Lung (tissue), 12 donors: ENCODE data around the gene GBP4. TPM values are rescaled to one million over a fixed set of nuclear protein-coding genes. Genes with fewer than 3 reads are reported as not detected.

Experiments used
- ATAC-seq: fragments of 200-7000 bp; cut with Tn5 transposase; one replicate; pipeline ENCODE4 v1.9.1; 2020; ENCODE audit warnings: moderate number of reproducible peaks; ENCODE audit not compliant: insufficient read depth, low FRiP score
- DNase-seq, 3 donors: peaks; one replicate each; pipeline ENCODE4 v3.0.0-alpha.2; 2013 to 2017
- H3K27ac ChIP-seq, 2 donors: one replicate each; pipeline ENCODE4 v1.5.1; 2013; ENCODE audit warnings: mild to moderate bottlenecking in 2 of 2, moderate library complexity in 2 of 2, control low read depth in 1 of 2, inconsistent platforms in 1 of 2, low read depth in 1 of 2, low read length in 1 of 2
- H3K27me3 ChIP-seq, 3 donors: one replicate each; pipeline ENCODE4 v1.5.1; 2013; ENCODE audit warnings: low read length in 2 of 3; ENCODE audit not compliant: control insufficient read depth in 3 of 3, insufficient read depth in 3 of 3
- H3K36me3 ChIP-seq, 4 donors: one replicate each; pipeline ENCODE4 v1.5.1; 2013; ENCODE audit warnings: low read length in 4 of 4, mild to moderate bottlenecking in 1 of 4, moderate library complexity in 1 of 4; ENCODE audit not compliant: control insufficient read depth in 4 of 4, insufficient read depth in 4 of 4
- H3K4me1 ChIP-seq, 5 donors: one replicate each; pipeline ENCODE4 v1.5.1; 2013; ENCODE audit warnings: low read length in 5 of 5, mild to moderate bottlenecking in 2 of 5, moderate library complexity in 1 of 5; ENCODE audit not compliant: control insufficient read depth in 5 of 5, insufficient read depth in 5 of 5
- H3K4me3 ChIP-seq: one replicate; pipeline ENCODE4 v1.5.1; 2013; ENCODE audit warnings: mild to moderate bottlenecking, control low read depth, moderate library complexity
- H3K9ac ChIP-seq, 2 donors: one replicate each; pipeline ENCODE4 v1.5.1; 2013; ENCODE audit warnings: low read length in 2 of 2, control low read depth in 1 of 2; ENCODE audit not compliant: insufficient read depth in 1 of 2
- H3K9me3 ChIP-seq, 4 donors: one replicate each; pipeline ENCODE4 v1.5.1; 2013; ENCODE audit warnings: low read length in 3 of 4, mild to moderate bottlenecking in 1 of 4, moderate library complexity in 1 of 4; ENCODE audit not compliant: control insufficient read depth in 4 of 4, insufficient read depth in 3 of 4
- CTCF ChIP-seq: IDR thresholded peaks from 2 replicates; pipeline ENCODE4 v1.5.1; 2012; ENCODE audit warnings: mild to moderate bottlenecking; ENCODE audit errors: control extremely low read depth, extremely low read depth
- WGBS, 2 donors: extraction: QIAGEN DNeasy Blood & Tissue Kit; methylation state at CpG; one replicate each; pipeline ENCODE4 v1.1.7; 2013; 5-methylcytosine and 5-hydroxymethylcytosine counted together
- polyA plus RNA-seq, 2 donors: library from polyadenylated mRNA; stranded (reverse); fragments of 200-250 nt; gene quantifications; one replicate each; pipeline ENCODE4 v1.2.1, GENCODE V29; 2013
- total RNA-seq, 2 donors: library from RNA; depleted of rRNA in 1 of 2; stranded (reverse); fragments of >200 nt in 1 of 2; gene quantifications; one replicate each; pipeline ENCODE4 v1.2.1, GENCODE V29; 2014 to 2021
- donor health status: control.
- donor health status: control.
- donor health status: Bipolar disorder and iron deficiency.
- donor health status: healthy.
- donor health status: DM: yes; HTN: yes; CAD: no.

GBP4 gene
- total and polyA plus RNA-seq, 4 donors = 13.5 to 24.1 (median 17.5) TPM

DNA sequence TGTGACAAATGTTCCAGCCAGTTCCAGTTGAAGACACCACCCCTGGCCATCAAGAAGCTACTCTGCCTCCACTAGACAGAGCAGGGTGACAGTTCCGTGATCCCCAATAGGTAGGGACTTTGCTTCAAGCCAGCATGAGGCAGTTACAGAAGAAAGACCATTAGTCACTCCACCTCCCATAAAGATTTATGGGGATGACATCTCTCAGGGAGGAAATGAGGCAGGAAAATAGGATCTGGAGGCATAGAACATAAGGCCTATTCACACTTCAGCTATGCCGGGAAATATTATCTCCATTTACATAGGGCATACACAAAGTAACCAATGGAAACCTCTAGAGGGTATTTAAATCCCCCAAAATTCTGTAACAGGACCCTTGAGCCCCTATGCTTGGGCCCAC, 19.4 kb downstream of the GBP4 start:
- no peaks in the 10 kb centered on the region for H3K27me3 ChIP-seq
- H3K9ac ChIP-seq = no peak overlapping the region
- ATAC-seq (no peak), DNase-seq (no peak)
- TF ChIP-seq CTCF = no peak
- WGBS, 2 donors = 84 to 89% methylated on average over 2 of the region's 2 CpGs
- H3K36me3 ChIP-seq = peaks cover 0 to 12% (median 0%) of the 10 kb centered on the region in 4 donors
- no peaks in the 10 kb centered on the region for H3K4me1 ChIP-seq
- H3K27ac ChIP-seq = no peak overlapping the region
- no peak overlapping the region for H3K4me3 ChIP-seq
- no peaks in the 10 kb centered on the region for H3K9me3 ChIP-seq

- Histone ChIP-seq H3K9me3 (no peaks in the 10 kb centered on the region), H3K4me3 (no peak overlapping the region), H3K9ac (no peak overlapping the region), H3K27ac (no peak overlapping the region), H3K4me1 (no peaks in the 10 kb centered on the region), H3K27me3 (no peaks in the 10 kb centered on the region), H3K36me3 (peaks cover 0 to under 1% (median 0%) of the 10 kb centered on the region in 4 donors)
- 93 to 98% methylated on average over 2 of the region's 2 CpGs for WGBS, 2 donors
- TF ChIP-seq CTCF = no peak
- ATAC-seq = no peak
- DNase-seq = no peak
These were observed 21.8 kb downstream of the GBP4 start for GRCh38 chr1:89176971-89177370.

DNA sequence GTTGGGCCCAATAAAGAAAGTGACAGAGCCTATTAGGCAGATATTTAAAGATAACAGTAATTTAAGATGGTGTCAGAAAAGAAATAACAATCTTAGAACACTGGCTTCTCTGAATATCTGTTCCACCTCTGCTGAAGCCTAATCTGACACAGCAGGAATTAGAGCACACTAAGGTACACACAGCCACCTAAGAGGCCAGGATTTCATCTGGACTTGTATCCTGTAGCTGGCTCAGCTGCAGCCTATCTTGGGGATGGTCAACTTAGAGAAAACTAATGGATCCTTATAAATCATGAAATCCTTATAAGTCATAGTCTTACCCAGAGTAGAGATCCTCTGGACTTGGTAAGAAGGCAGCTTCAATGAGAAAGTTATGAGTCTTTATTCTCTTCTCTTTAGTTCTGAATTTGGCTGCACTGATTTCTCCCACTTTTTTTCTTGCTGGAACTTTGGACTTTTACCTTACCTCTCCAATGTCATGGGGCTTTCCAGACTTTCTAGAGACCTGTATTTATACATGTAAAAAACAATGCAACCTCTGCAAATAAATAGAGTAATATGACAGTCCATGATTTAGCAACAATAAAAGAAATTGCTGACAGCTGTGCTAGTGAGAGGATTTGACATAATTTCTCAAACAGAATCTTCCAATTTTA, 23.0 kb downstream of the GBP4 start, which contains the start of gene GBP7:
Gene GBP7 (minus strand): TSS at position 403 of the 656 bp plus-strand sequence. CDS start 4,068 bp downstream, outside the sequence.
- no peaks in the 10 kb centered on the region for H3K9me3 ChIP-seq
- H3K27ac ChIP-seq = no peak within 1 kb of the TSS
- DNase-seq = no peak
- no peaks in the 10 kb centered on the region for H3K4me1 ChIP-seq
- H3K36me3 ChIP-seq = no peaks in the 10 kb centered on the region
- H3K27me3 ChIP-seq = no peaks in the 10 kb centered on the region
- no peak for ATAC-seq
- no peak within 1 kb of the TSS for H3K4me3 ChIP-seq
- no peak for TF ChIP-seq CTCF
- no peak within 1 kb of the TSS for H3K9ac ChIP-seq

DNA sequence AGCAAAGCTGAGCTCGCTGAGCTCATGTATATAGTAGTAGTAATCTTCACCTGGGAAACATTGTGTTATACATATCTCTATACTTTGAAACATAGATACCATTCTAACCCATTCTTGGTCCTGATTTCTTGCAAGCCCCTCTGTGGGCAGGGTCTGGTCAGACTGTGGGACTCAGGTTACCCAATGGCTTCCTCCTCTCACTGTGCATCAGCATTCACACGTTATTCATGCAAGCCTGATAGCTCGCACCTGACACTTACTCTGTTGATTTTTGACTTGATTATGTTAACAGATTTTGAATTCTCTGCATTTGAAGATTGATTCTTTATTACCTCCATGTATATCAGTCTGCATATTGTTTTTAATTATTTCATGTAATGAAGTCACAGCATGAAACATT, 24.3 kb downstream of the GBP4 start:
- Histone ChIP-seq H3K27ac (no peak overlapping the region), H3K9me3 (no peaks in the 10 kb centered on the region), H3K4me1 (no peaks in the 10 kb centered on the region), H3K4me3 (no peak overlapping the region), H3K36me3 (no peaks in the 10 kb centered on the region), H3K9ac (no peak overlapping the region), H3K27me3 (no peaks in the 10 kb centered on the region)
- WGBS, 2 donors = 92% methylated on average over 3 of the region's 3 CpGs
- ATAC-seq (no peak), DNase-seq (no peak)
- TF ChIP-seq CTCF = no peak
